C4-2B (cell line): ENCODE results near the gene ATP6V1D.

Experiments
- CTCF ChIP-seq: fragments of 450-650 bp; conservative IDR thresholded peaks from 2 replicates; pipeline ENCODE4 v1.5.1; 2017; ENCODE audit warnings: mild to moderate bottlenecking
- ZFX ChIP-seq: fragments of 450-650 bp; IDR thresholded peaks from 2 replicates; pipeline ENCODE4 v1.6.1; 2017

DNA sequence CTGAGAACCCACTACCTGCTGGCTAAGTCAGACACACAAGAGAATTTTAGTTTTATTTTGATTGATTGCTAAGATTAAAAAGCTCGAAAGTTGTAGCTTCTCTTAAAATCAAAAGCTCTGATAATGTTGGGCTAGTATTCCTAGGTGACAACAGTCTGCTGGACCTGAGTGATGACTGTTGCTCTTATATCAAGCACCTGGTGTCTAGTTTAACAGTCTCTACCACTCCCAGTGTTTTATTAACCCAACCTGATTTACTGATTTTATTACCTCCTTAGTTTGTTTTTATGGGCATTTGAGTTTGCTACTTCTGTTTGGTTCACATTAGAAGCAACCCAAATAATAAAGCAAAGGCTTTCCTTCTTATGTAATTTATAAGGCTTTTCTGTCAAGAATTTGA is 41.8 kb downstream of the ATP6V1D start:
- no peak for TF ChIP-seq CTCF
- no peak for TF ChIP-seq ZFX
